T-helper 2 cell treated with Interferon-gamma antibody and Interleukin-4, amounts not matched to agents 100 ng/mL and 5 ng/mL, for 36 hours (primary cell): Measurements from ENCODE around the gene CKMT2. TPM values are rescaled to one million over a fixed set of nuclear protein-coding genes. Genes with fewer than 3 reads are reported as not detected.

Source experiments
- intact Hi-C: fragments of 100-400 bp; cut with micrococcal nuclease; formaldehyde crosslinking; loops from one replicate; pipeline ENCODE4 v1.15.1; 2023
- total RNA-seq: library from RNA; stranded (reverse); gene quantifications from 2 replicates; pipeline ENCODE4 v1.2.3, GENCODE V29; 2022

CKMT2 gene
- total RNA-seq, 1 donor from 2014 or later = not detected

GRCh38 chr5:81302596-81302995 is 69.5 kb downstream of the CKMT2 start:
- intact Hi-C loops = loop anchor here (5.0 kb wide), 3 partner anchors 670 to 1790 kb away; partner anchors contain the start of genes ATG10, HOMER1 and ZFYVE16

- intact Hi-C loops = loop anchor here (5.0 kb wide), 3 partner anchors 669 to 1791 kb away; partner anchors contain the start of genes ATG10, HOMER1 and ZFYVE16
Observed at GRCh38 chr5:81303563-81303962, 70.4 kb downstream of the CKMT2 start.

GRCh38 chr5:81305785-81306184 is 72.7 kb downstream of the CKMT2 start:
- intact Hi-C loops = no loop called here

GRCh38 chr5:81308836-81309235 is 75.7 kb downstream of the CKMT2 start:
- intact Hi-C loops = no loop called here

- intact Hi-C loops = no loop called here
Observed at GRCh38 chr5:81310402-81311063, 77.4 kb downstream of the CKMT2 start.

GRCh38 chr5:81313278-81313677 is 80.2 kb downstream of the CKMT2 start:
- intact Hi-C loops = no loop called here

- intact Hi-C loops = no loop called here
Observed at GRCh38 chr5:81313686-81314085, 80.6 kb downstream of the CKMT2 start.

GRCh38 chr5:81314581-81314980 is 81.5 kb downstream of the CKMT2 start:
- intact Hi-C loops = no loop called here

GRCh38 chr5:81315336-81315735 is 82.2 kb downstream of the CKMT2 start:
- intact Hi-C loops = no loop called here

GRCh38 chr5:81315830-81316229 is 82.7 kb downstream of the CKMT2 start:
- intact Hi-C loops = no loop called here

Other genes with a start within 250 kb of the CKMT2 start
- gene ZCCHC9, start 68.3 kb downstream of the CKMT2 start, total RNA-seq = 33.9 and 34.1 TPM in 2 replicates
- gene ACOT12, start 160.8 kb downstream of the CKMT2 start, total RNA-seq = not detected in 2 replicates